Progenitor cell of endocrine pancreas (in vitro differentiated cells): ENCODE measurements around the gene SLC25A41. TPM values are rescaled to one million over a fixed set of nuclear protein-coding genes. Genes with fewer than 3 reads are reported as not detected.
A peak's percentile ranks its signal among the peaks of the same experiment; 100 is the strongest.

Experiments
- DNase-seq: peaks from one replicate; pipeline ENCODE4 v3.0.0; 2021; ENCODE audit warnings: low spot score; ENCODE audit not compliant: unreplicated experiment
- H3K27ac Mint-ChIP-seq: 2 replicates; pipeline ENCODE4 v1.8.0; 2021; ENCODE audit warnings: mild to moderate bottlenecking, moderate library complexity, mixed read lengths
- H3K27me3 Mint-ChIP-seq: 2 replicates; pipeline ENCODE4 v1.8.0; 2021; ENCODE audit warnings: mixed read lengths
- H3K36me3 Mint-ChIP-seq: 2 replicates; pipeline ENCODE4 v1.8.0; 2022; ENCODE audit warnings: mixed read lengths; ENCODE audit not compliant: insufficient read depth
- H3K4me1 Mint-ChIP-seq: 2 replicates; pipeline ENCODE4 v1.8.0; 2021; ENCODE audit warnings: low read depth, mixed read lengths
- H3K4me3 Mint-ChIP-seq: 2 replicates; pipeline ENCODE4 v1.8.0; 2021; ENCODE audit warnings: low read depth, mild to moderate bottlenecking, moderate library complexity, mixed read lengths
- H3K9me3 Mint-ChIP-seq: 2 replicates; pipeline ENCODE4 v1.8.0; 2021; ENCODE audit warnings: low read depth, mixed read lengths
- CTCF ChIP-seq: fragments of 200-600 bp; sonication (generic); IDR thresholded peaks from one replicate; pipeline ENCODE4 v1.5.0; 2021; ENCODE audit warnings: antibody characterized with exemption, mild to moderate bottlenecking; ENCODE audit not compliant: unreplicated experiment
- total RNA-seq: library from RNA; stranded (reverse); gene quantifications from 2 replicates; pipeline ENCODE4 v1.2.1, GENCODE V29; 2021

Gene SLC25A41
- total RNA-seq, 1 donor from 2014 or later: 1.4 TPM

GRCh38 chr19:6459262-6460098 lies 25.9 kb upstream of the SLC25A41 start, which contains the start of gene SLC25A23:
Gene SLC25A23, minus strand, starts transcription at chr19:6459792. Its CDS starts 164 bp downstream, at chr19:6459628.
- Mint-ChIP-seq H3K27me3 (no peaks in the 10 kb centered on the region), H3K4me1 (peaks cover 11% of the 10 kb centered on the region), H3K27ac (peak within 1 kb of the TSS; percentile 96), H3K4me3 (peak within 1 kb of the TSS; percentile 90), H3K9me3 (no peaks in the 10 kb centered on the region), H3K36me3 (peaks cover 17% of the 10 kb centered on the region)
- TF ChIP-seq CTCF: no peak
- DNase-seq: peak; percentile 65

GRCh38 chr19:6458695-6459261 lies 25.2 kb upstream of the SLC25A41 start:
- DNase-seq: no peak
- no peak for TF ChIP-seq CTCF
- Mint-ChIP-seq H3K27ac (peak overlapping the region; percentile 93), H3K27me3 (no peaks in the 10 kb centered on the region), H3K4me1 (peaks cover 8% of the 10 kb centered on the region), H3K4me3 (peak overlapping the region; percentile 90), H3K36me3 (peaks cover 23% of the 10 kb centered on the region), H3K9me3 (no peaks in the 10 kb centered on the region)

- peaks cover 8% of the 10 kb centered on the region for H3K4me1 Mint-ChIP-seq
- TF ChIP-seq CTCF: no peak
- H3K27ac Mint-ChIP-seq: no peak overlapping the region
- no peak for DNase-seq
- peak overlapping the region; percentile 90 for H3K4me3 Mint-ChIP-seq
- no peaks in the 10 kb centered on the region for H3K9me3 Mint-ChIP-seq
- peaks cover 30% of the 10 kb centered on the region for H3K36me3 Mint-ChIP-seq
- H3K27me3 Mint-ChIP-seq: no peaks in the 10 kb centered on the region
These were observed 24.6 kb upstream of the SLC25A41 start for GRCh38 chr19:6457958-6458694.

- H3K4me1 Mint-ChIP-seq: peaks cover 8% of the 10 kb centered on the region
- H3K4me3 Mint-ChIP-seq: no peak overlapping the region
- no peak for TF ChIP-seq CTCF
- peaks cover 42% of the 10 kb centered on the region for H3K36me3 Mint-ChIP-seq
- H3K9me3 Mint-ChIP-seq: no peaks in the 10 kb centered on the region
- DNase-seq: no peak
- no peak overlapping the region for H3K27ac Mint-ChIP-seq
- H3K27me3 Mint-ChIP-seq: no peaks in the 10 kb centered on the region
These were observed 22.4 kb upstream of the SLC25A41 start for GRCh38 chr19:6455924-6456323.

GRCh38 chr19:6453951-6454565 lies 20.5 kb upstream of the SLC25A41 start:
- H3K27me3 Mint-ChIP-seq: no peaks in the 10 kb centered on the region
- no peak overlapping the region for H3K27ac Mint-ChIP-seq
- peaks cover 47% of the 10 kb centered on the region for H3K36me3 Mint-ChIP-seq
- peaks cover 5% of the 10 kb centered on the region for H3K4me1 Mint-ChIP-seq
- no peak overlapping the region for H3K4me3 Mint-ChIP-seq
- DNase-seq: no peak
- no peaks in the 10 kb centered on the region for H3K9me3 Mint-ChIP-seq
- no peak for TF ChIP-seq CTCF
